ENCODE measurements around the gene CCDC14. TPM values are rescaled to one million over a fixed set of nuclear protein-coding genes. Genes with fewer than 3 reads are reported as not detected.

Gene CCDC14
- polyA plus RNA-seq, 3 donors: 1.1 to 37.2 (median 4.0) TPM

GRCh38 chr3:123877965-123878364 lies 83.1 kb downstream of the CCDC14 start:
- H2AFZ ChIP-seq (ENCODE audit: insufficient read depth, low read depth, low read length, poor library complexity, severe bottlenecking): no peak overlapping the region
- peaks cover 0 to 2% of the 10 kb centered on the region in 2 donors for H3K4me1 ChIP-seq (ENCODE audit: control insufficient read depth in 1 of 2, insufficient read depth in 2 of 2, low read length in 2 of 2)
- no peak overlapping the region for H3K9ac ChIP-seq (ENCODE audit: insufficient read depth, low read length, poor library complexity, severe bottlenecking)
- H4K20me1 ChIP-seq (ENCODE audit: insufficient read depth, low read length): no peaks in the 10 kb centered on the region
- DNase-seq: no peak
- Mint-ChIP-seq H3K4me1 (peaks cover 4% of the 10 kb centered on the region), H3K9me3 (peaks cover 0 to 2% (median 0%) of the 10 kb centered on the region in 7 donors), H3K4me3 (no peak overlapping the region), H3K27ac (no peak overlapping the region), H3K36me3 (no peaks in the 10 kb centered on the region), H3K27me3 (ENCODE audit: low read depth in 3 of 3) (peaks cover 8 to 16% (median 14%) of the 10 kb centered on the region in 3 donors)
- H3K27ac ChIP-seq (ENCODE audit: low read depth in 1 of 2, low read length in 2 of 2): no peak overlapping the region
- no peak overlapping the region for H3K4me2 ChIP-seq (replicated peaks; ENCODE audit: extremely low read depth, low read length, poor library complexity, severe bottlenecking)
- H3K4me3 ChIP-seq (replicated peaks in 1 of 3; ENCODE audit: low read depth in 2 of 3, low read length in 3 of 3): no peak overlapping the region
- peaks cover 4 to 13% of the 10 kb centered on the region in 2 donors for H3K27me3 ChIP-seq (ENCODE audit: control insufficient read depth in 2 of 2, insufficient read depth in 2 of 2, low read length in 2 of 2)
- no peaks in the 10 kb centered on the region for H3K79me2 ChIP-seq (ENCODE audit: insufficient read depth, low read length)
- TF ChIP-seq CTCF (IDR thresholded peaks at IDR 0.05): no peak
- H3K9me3 ChIP-seq (replicated peaks in 1 of 2; ENCODE audit: control insufficient read depth in 1 of 2, insufficient read depth in 1 of 2, low read length in 2 of 2): no peaks in the 10 kb centered on the region
- H3K36me3 ChIP-seq (replicated peaks in 1 of 2; ENCODE audit: control insufficient read depth in 1 of 2, insufficient read depth in 2 of 2, low read length in 2 of 2): no peaks in the 10 kb centered on the region
- intact Hi-C loops (cut with micrococcal nuclease): no loop called here
- WGBS (ENCODE audit: insufficient coverage): 89% methylated on average over 3 of the region's 4 CpGs

GRCh38 chr3:123877466-123877865 lies 83.6 kb downstream of the CCDC14 start:
- Histone ChIP-seq H3K36me3 (replicated peaks in 1 of 2; ENCODE audit: control insufficient read depth in 1 of 2, insufficient read depth in 2 of 2, low read length in 2 of 2) (no peaks in the 10 kb centered on the region), H4K20me1 (ENCODE audit: insufficient read depth, low read length) (no peaks in the 10 kb centered on the region), H3K79me2 (ENCODE audit: insufficient read depth, low read length) (no peaks in the 10 kb centered on the region), H3K4me1 (ENCODE audit: control insufficient read depth in 1 of 2, insufficient read depth in 2 of 2, low read length in 2 of 2) (no peaks in the 10 kb centered on the region), H3K27me3 (ENCODE audit: control insufficient read depth in 2 of 2, insufficient read depth in 2 of 2, low read length in 2 of 2) (peaks cover 0 to 8% of the 10 kb centered on the region in 2 donors), H3K4me3 (replicated peaks in 1 of 3; ENCODE audit: low read depth in 2 of 3, low read length in 3 of 3) (no peak overlapping the region), H3K9ac (ENCODE audit: insufficient read depth, low read length, poor library complexity, severe bottlenecking) (no peak overlapping the region), H3K4me2 (replicated peaks; ENCODE audit: extremely low read depth, low read length, poor library complexity, severe bottlenecking) (no peak overlapping the region), H3K9me3 (replicated peaks in 1 of 2; ENCODE audit: control insufficient read depth in 1 of 2, insufficient read depth in 1 of 2, low read length in 2 of 2) (no peaks in the 10 kb centered on the region), H2AFZ (ENCODE audit: insufficient read depth, low read depth, low read length, poor library complexity, severe bottlenecking) (no peak overlapping the region), H3K27ac (ENCODE audit: low read depth in 1 of 2, low read length in 2 of 2) (no peak overlapping the region)
- no peaks in the 10 kb centered on the region for H3K36me3 Mint-ChIP-seq
- H3K9me3 Mint-ChIP-seq: peaks cover 0 to 2% (median 0%) of the 10 kb centered on the region in 7 donors
- no peak for DNase-seq
- no peak overlapping the region for H3K27ac Mint-ChIP-seq
- no peaks in the 10 kb centered on the region for H3K4me1 Mint-ChIP-seq
- intact Hi-C loops (cut with micrococcal nuclease): no loop called here
- H3K27me3 Mint-ChIP-seq (ENCODE audit: low read depth in 3 of 3): peaks cover 4 to 11% (median 9%) of the 10 kb centered on the region in 3 donors
- WGBS (ENCODE audit: insufficient coverage): no CpG with 5 or more reads among the region's 4 CpGs
- no peak overlapping the region for H3K4me3 Mint-ChIP-seq
- no peak for TF ChIP-seq CTCF (IDR thresholded peaks at IDR 0.05)

Data from CD14-positive monocyte (primary cell).